Activated CD4-positive, alpha-beta T cell treated with anti-CD3 and anti-CD28 coated beads for 48 hours (primary cell): ENCODE measurements around the gene RUNDC3A.
"Not testable (repeated sequence)": the region's sequence is repeated elsewhere in the genome, so short reads cannot be mapped to it uniquely, and the experiment has no call there.

Source experiments
- DNase-seq: peaks from one replicate; pipeline ENCODE4 v3.0.0-alpha.2; 2020

Gene RUNDC3A

DNA sequence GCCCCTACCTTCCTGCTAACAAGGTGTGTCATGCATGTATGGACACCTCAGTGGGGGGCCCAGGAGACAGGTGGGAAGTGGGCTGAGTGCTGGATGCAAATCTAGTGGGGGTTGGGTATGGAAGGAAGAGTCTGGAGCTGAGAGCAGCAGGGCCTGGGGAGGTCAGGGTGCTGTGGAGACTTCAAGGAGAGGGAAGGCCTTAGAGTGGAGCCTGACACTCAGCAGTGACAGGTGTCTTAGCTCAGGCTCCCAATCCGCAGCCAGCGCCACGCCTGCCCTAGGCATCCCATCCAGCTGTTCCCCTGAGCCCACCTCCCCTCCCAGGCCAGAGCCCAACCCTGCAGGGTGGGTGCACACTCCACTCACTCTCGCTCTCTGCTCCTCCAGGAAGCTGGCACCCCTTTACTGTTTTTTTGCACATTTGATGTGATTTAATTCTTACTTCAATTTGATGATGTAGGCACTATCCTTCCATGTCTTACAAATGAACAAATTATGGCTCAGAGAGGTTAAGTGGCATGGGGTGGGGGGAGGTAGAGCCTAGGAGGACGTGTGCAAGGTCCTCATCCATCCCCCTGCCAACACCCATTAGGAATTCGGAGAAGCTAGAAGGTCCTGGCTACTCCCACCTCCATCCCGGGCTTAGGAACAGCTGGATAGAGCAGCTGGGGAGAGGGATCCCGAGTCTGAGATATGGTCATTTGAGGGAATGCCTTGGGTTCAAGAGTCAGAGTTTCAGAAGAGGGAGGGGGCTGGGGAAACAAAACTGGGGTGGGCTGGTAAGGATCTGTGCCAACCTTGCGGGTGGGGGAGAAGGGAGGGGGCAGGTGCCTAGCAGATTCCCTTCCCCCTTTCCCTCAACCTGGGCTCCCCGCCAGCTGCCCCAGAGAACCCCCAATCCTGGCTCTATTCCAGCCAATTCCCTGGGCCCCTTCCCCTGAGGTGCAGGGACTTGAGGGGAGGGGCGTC is 53.2 kb downstream of the RUNDC3A start:
- DNase-seq, result no peak

DNA sequence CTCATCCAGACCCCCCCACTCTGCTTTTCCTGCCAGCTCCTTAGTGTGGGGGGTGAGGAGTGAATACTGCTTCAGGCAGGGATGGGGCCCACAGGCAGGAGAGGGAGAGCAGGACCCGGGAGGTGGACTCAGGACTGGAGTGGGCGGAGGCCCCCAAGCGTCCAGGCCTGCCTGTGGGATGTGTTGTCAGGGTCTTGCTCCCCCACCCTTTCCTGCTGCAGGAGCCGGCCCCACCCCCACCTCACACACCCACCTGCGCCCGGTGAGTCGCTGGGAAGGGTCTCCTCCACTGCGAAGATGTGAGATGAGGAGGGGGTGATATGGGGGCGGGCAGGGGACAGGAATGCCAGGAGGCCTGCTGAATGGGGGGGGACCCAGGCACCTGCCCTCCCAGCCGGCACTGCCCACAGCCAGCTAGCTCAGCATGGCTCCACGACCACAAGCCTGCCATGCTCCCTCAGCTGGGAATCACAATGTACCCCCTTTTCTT is 54.1 kb downstream of the RUNDC3A start:
- DNase-seq, result no peak

DNA sequence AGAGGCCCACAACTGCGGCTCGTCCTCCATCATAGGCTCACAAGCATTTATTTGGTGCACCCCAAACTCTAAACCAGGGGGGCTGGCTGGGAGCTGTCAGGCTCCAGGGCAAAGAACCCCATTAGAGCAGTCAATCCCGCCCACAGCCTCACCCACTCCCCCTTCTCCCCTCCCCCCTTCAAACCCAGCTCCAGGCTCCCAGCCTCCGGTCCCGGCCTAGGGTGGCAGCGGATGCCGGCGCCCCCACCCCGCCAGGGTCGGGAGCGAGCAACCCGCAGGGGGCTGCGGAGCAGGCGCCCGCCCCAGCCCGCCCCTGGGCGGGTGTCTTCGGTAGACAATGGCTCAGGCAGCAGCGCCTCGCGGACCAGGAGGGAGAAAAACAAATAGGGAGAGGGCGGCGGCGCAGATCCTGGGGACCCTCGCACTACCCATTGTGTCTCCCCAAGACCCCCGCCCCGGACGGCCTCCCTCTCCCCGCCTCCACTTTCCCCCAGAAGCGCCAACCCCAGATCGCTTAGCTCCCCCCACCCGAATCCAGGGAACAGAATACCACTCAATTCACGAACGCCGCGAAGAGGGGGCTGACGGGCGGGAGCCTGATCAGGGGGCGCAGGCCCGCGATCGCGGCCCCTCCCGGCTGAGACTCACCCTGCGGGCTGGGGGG is 54.7 kb downstream of the RUNDC3A start:
- peak; percentile 24 for DNase-seq

DNA sequence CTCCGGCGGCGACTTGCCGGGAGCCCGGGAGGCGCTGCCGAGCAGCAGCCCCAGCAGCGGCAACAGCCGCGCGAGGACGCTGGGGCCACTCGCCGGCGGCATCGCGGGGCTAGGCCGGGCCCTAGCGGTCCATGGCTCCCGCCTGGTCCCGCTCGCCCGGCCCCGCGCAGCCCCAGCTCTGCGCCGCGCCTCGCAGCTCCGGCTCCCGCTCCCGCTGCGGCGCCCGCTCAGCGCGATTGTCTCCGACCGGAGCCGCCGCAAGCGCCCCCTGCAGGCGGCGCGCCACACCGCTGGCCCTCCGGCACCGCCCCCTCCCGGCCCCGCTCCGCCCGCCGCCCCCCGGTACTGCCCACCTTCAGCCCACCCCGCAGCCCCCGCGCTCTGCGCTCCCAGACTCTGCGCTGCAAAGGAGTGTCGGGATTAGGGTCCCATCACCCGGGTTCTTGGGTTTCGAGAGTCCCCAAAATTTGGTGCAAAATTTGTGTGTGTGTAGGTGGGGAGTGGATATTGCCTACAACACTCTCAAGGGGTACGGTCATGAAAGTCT is 55.3 kb downstream of the RUNDC3A start, which contains the start of gene FAM171A2:
Gene FAM171A2 (minus strand): TSS at position 241 of the 547 bp plus-strand sequence. CDS start 139 bp downstream, at position 102.
- DNase-seq, result peak; percentile 71

DNA sequence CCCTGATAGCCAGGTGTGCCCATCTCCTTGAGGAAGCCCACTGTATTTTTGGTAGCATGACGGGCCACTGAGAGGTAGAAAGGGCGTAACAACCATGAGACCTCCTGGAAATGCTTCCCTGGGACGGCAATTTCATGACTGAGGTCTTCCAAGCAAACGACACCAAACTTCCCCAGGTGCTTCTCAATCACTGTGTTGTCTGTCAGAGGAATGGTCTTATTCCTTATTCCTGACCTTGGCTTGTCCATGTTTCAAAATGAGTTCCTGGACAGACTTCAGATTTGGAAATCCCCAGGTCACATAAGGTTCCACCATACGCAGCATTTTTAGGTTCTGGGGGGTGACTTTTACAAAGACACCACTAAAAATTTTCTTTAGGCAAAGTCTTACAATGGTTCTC is 56.6 kb downstream of the RUNDC3A start:
- DNase-seq, result not testable (repeated sequence)

DNA sequence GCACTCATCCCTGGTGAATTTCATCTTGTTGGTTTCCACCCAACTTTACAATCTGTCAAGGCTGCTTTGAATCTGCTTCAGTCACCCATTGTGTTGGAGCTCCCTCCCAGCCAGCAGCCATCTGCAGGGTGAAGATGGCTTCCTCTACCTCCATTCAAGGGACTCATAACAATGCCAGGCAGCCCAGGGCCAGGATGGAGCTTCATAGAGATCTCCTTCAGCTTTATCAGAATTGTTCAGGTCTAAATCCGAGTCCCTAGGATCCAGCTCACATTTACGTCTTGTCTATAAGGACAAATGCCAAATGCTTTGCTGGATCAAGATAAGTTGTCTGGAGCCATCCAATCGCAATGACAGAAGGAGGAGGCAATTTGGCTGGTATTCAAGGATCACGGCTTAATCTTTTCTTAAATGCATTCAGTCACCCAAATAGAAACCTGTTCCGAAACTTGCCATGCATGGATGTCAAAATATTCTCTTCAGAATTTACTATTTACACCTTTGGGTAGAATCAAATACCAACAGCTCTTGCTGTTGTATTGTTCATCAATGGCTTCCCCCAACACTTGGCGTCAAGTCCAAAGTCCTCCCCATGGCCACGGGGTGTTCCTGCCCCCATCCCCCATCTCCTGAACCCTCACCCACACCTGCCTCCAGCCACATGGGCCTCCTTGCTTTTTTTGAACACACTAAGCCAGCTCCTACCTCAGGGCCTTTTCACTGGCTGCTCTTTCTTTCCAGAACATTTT is 59.0 kb downstream of the RUNDC3A start:
- no peak for DNase-seq
